ENCODE results near the gene C4orf51.

C4orf51 gene

DNA sequence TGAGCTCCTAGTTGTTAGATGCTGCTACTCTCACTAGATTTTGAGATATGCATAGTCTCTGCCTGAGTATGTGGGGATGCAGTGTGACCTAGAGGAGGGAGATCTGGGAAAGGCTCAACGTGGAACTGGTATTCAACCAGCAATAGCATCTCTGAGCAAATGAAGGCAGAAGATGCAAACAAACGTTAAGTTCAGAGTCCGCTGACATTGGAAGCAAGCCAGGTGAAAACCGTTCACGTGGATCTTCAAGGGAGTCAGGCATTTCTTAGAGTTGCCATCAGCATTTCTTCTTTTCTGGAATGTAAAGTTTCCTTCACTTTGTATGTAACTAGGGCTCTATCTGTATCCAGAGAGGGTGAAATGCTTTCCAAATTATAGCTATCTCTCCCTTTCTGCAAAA, 59.9 kb downstream of the C4orf51 start:
- no peak overlapping the region for H3K9ac ChIP-seq (ENCODE audit: low read length in 5 of 5)
- no peak overlapping the region for H3K4me3 ChIP-seq (ENCODE audit: low read depth in 1 of 5, low read length in 5 of 5)
- H3K27me3 ChIP-seq (ENCODE audit: control insufficient read depth in 5 of 5, insufficient read depth in 4 of 5, low read length in 5 of 5), result peaks cover 0 to 2% (median 0%) of the 10 kb centered on the region in 5 donors
- H3K9me3 ChIP-seq (ENCODE audit: control insufficient read depth in 5 of 5, low read length in 5 of 5), result no peaks in the 10 kb centered on the region
- H3K4me1 ChIP-seq (ENCODE audit: control insufficient read depth in 5 of 5, insufficient read depth in 5 of 5, low read length in 5 of 5), result peaks cover 7 to 21% (median 11%) of the 10 kb centered on the region in 5 donors
- H3K36me3 ChIP-seq (ENCODE audit: control insufficient read depth in 5 of 5, insufficient read depth in 5 of 5, low read length in 5 of 5), result no peaks in the 10 kb centered on the region
- H3K27ac ChIP-seq (ENCODE audit: low read depth, low read length), result no peak overlapping the region

GRCh38 chr4:145740806-145741205, 60.9 kb downstream of the C4orf51 start:
- peaks cover 7 to 11% (median 8%) of the 10 kb centered on the region in 5 donors for H3K4me1 ChIP-seq (ENCODE audit: control insufficient read depth in 5 of 5, insufficient read depth in 5 of 5, low read length in 5 of 5)
- no peaks in the 10 kb centered on the region for H3K9me3 ChIP-seq (ENCODE audit: control insufficient read depth in 5 of 5, low read length in 5 of 5)
- peaks cover 0 to 2% (median 0%) of the 10 kb centered on the region in 5 donors for H3K27me3 ChIP-seq (ENCODE audit: control insufficient read depth in 5 of 5, insufficient read depth in 4 of 5, low read length in 5 of 5)
- no peak overlapping the region for H3K9ac ChIP-seq (ENCODE audit: low read length in 5 of 5)
- no peak overlapping the region for H3K4me3 ChIP-seq (ENCODE audit: low read depth in 1 of 5, low read length in 5 of 5)
- H3K27ac ChIP-seq (ENCODE audit: low read depth, low read length), result no peak overlapping the region
- no peaks in the 10 kb centered on the region for H3K36me3 ChIP-seq (ENCODE audit: control insufficient read depth in 5 of 5, insufficient read depth in 5 of 5, low read length in 5 of 5)

DNA sequence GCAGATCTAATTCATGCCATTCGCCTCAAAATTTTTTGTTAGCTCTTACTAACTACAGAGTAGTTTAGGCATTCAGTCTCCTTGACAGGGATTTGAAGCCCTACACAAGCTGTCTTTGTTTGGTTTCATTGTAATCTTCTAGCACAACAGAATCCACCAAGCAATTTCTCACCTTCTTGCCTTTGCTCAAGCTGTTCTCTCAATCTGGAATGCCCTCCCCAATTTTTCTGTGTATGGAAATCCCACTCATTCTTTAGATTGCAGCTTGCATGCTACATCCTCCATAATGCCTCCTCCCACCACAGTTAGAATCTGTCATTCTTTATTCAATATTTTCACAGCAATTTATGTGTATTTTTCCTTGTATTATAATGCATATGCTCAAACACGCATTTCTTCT, 63.7 kb downstream of the C4orf51 start:
- Histone ChIP-seq H3K27ac (ENCODE audit: low read depth, low read length) (no peak overlapping the region), H3K27me3 (ENCODE audit: control insufficient read depth in 5 of 5, insufficient read depth in 4 of 5, low read length in 5 of 5) (peaks cover 0 to 2% (median 0%) of the 10 kb centered on the region in 5 donors), H3K9me3 (ENCODE audit: control insufficient read depth in 5 of 5, low read length in 5 of 5) (no peaks in the 10 kb centered on the region), H3K36me3 (ENCODE audit: control insufficient read depth in 5 of 5, insufficient read depth in 5 of 5, low read length in 5 of 5) (no peaks in the 10 kb centered on the region), H3K4me1 (ENCODE audit: control insufficient read depth in 5 of 5, insufficient read depth in 5 of 5, low read length in 5 of 5) (no peaks in the 10 kb centered on the region), H3K9ac (ENCODE audit: low read length in 5 of 5) (no peak overlapping the region), H3K4me3 (ENCODE audit: low read depth in 1 of 5, low read length in 5 of 5) (no peak overlapping the region)

GRCh38 chr4:145755802-145756201, 75.9 kb downstream of the C4orf51 start:
- H3K27ac ChIP-seq (ENCODE audit: low read depth, low read length), result no peak overlapping the region
- no peak overlapping the region for H3K9ac ChIP-seq (ENCODE audit: low read length in 5 of 5)

GRCh38 chr4:145756244-145756643, 76.3 kb downstream of the C4orf51 start:
- Histone ChIP-seq H3K27me3 (ENCODE audit: control insufficient read depth in 5 of 5, insufficient read depth in 4 of 5, low read length in 5 of 5) (peaks cover 0 to 2% (median 0%) of the 10 kb centered on the region in 5 donors), H3K9ac (ENCODE audit: low read length in 5 of 5) (no peak overlapping the region), H3K27ac (ENCODE audit: low read depth, low read length) (no peak overlapping the region), H3K9me3 (ENCODE audit: control insufficient read depth in 5 of 5, low read length in 5 of 5) (no peaks in the 10 kb centered on the region), H3K4me3 (ENCODE audit: low read depth in 1 of 5, low read length in 5 of 5) (no peak overlapping the region), H3K4me1 (ENCODE audit: control insufficient read depth in 5 of 5, insufficient read depth in 5 of 5, low read length in 5 of 5) (no peaks in the 10 kb centered on the region), H3K36me3 (ENCODE audit: control insufficient read depth in 5 of 5, insufficient read depth in 5 of 5, low read length in 5 of 5) (peaks cover 0 to 15% (median 14%) of the 10 kb centered on the region in 5 donors)

More at GRCh38 chr4:145755802-145756201, 75.9 kb downstream of the C4orf51 start:
- Histone ChIP-seq H3K36me3 (ENCODE audit: control insufficient read depth in 5 of 5, insufficient read depth in 5 of 5, low read length in 5 of 5) (peaks cover 0 to 11% (median 9%) of the 10 kb centered on the region in 5 donors), H3K27me3 (ENCODE audit: control insufficient read depth in 5 of 5, insufficient read depth in 4 of 5, low read length in 5 of 5) (peaks cover 0 to 2% (median 0%) of the 10 kb centered on the region in 5 donors), H3K4me3 (ENCODE audit: low read depth in 1 of 5, low read length in 5 of 5) (no peak overlapping the region), H3K4me1 (ENCODE audit: control insufficient read depth in 5 of 5, insufficient read depth in 5 of 5, low read length in 5 of 5) (no peaks in the 10 kb centered on the region), H3K9me3 (ENCODE audit: control insufficient read depth in 5 of 5, low read length in 5 of 5) (no peaks in the 10 kb centered on the region)

GRCh38 chr4:145757188-145757587, 77.2 kb downstream of the C4orf51 start:
- H3K4me3 ChIP-seq (ENCODE audit: low read depth in 1 of 5, low read length in 5 of 5), result no peak overlapping the region
- no peak overlapping the region for H3K27ac ChIP-seq (ENCODE audit: low read depth, low read length)
- H3K9me3 ChIP-seq (ENCODE audit: control insufficient read depth in 5 of 5, low read length in 5 of 5), result no peaks in the 10 kb centered on the region
- H3K36me3 ChIP-seq (ENCODE audit: control insufficient read depth in 5 of 5, insufficient read depth in 5 of 5, low read length in 5 of 5), result peaks cover 0 to 21% (median 16%) of the 10 kb centered on the region in 5 donors
- no peaks in the 10 kb centered on the region for H3K27me3 ChIP-seq (ENCODE audit: control insufficient read depth in 5 of 5, insufficient read depth in 4 of 5, low read length in 5 of 5)
- no peaks in the 10 kb centered on the region for H3K4me1 ChIP-seq (ENCODE audit: control insufficient read depth in 5 of 5, insufficient read depth in 5 of 5, low read length in 5 of 5)
- no peak overlapping the region for H3K9ac ChIP-seq (ENCODE audit: low read length in 5 of 5)

DNA sequence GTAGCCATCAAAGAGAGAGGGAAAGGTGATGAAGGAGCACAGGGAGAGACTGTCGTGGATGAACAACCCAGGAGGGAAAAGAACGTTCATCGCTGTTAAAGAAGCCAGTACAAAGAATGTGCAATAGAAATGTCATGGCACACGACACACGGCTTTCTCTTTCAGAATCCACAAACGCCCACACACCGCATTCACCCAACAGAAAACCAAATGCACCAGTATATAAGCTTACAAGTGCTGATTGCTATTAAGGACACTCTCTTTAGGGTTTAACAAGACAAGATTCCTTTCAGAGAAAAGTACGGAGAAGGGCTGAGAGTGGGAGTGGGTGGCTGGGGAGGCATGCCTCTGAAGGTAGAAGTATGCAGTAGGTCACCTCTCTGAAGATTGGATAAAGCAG, 80.2 kb downstream of the C4orf51 start:
- Histone ChIP-seq H3K27ac (ENCODE audit: low read depth, low read length) (no peak overlapping the region), H3K4me3 (ENCODE audit: low read depth in 1 of 5, low read length in 5 of 5) (no peak overlapping the region), H3K36me3 (ENCODE audit: control insufficient read depth in 5 of 5, insufficient read depth in 5 of 5, low read length in 5 of 5) (peaks cover 7 to 46% (median 37%) of the 10 kb centered on the region in 5 donors), H3K9ac (ENCODE audit: low read length in 5 of 5) (no peak overlapping the region), H3K9me3 (ENCODE audit: control insufficient read depth in 5 of 5, low read length in 5 of 5) (no peaks in the 10 kb centered on the region), H3K4me1 (ENCODE audit: control insufficient read depth in 5 of 5, insufficient read depth in 5 of 5, low read length in 5 of 5) (no peaks in the 10 kb centered on the region), H3K27me3 (ENCODE audit: control insufficient read depth in 5 of 5, insufficient read depth in 4 of 5, low read length in 5 of 5) (no peaks in the 10 kb centered on the region)

GRCh38 chr4:145760961-145761929, 81.3 kb downstream of the C4orf51 start:
- Histone ChIP-seq H3K4me1 (ENCODE audit: control insufficient read depth in 5 of 5, insufficient read depth in 5 of 5, low read length in 5 of 5) (no peaks in the 10 kb centered on the region), H3K36me3 (ENCODE audit: control insufficient read depth in 5 of 5, insufficient read depth in 5 of 5, low read length in 5 of 5) (peaks cover 7 to 56% (median 46%) of the 10 kb centered on the region in 5 donors), H3K27ac (ENCODE audit: low read depth, low read length) (no peak overlapping the region), H3K27me3 (ENCODE audit: control insufficient read depth in 5 of 5, insufficient read depth in 4 of 5, low read length in 5 of 5) (no peaks in the 10 kb centered on the region), H3K9ac (ENCODE audit: low read length in 5 of 5) (no peak overlapping the region), H3K9me3 (ENCODE audit: control insufficient read depth in 5 of 5, low read length in 5 of 5) (no peaks in the 10 kb centered on the region), H3K4me3 (ENCODE audit: low read depth in 1 of 5, low read length in 5 of 5) (no peak overlapping the region)

DNA sequence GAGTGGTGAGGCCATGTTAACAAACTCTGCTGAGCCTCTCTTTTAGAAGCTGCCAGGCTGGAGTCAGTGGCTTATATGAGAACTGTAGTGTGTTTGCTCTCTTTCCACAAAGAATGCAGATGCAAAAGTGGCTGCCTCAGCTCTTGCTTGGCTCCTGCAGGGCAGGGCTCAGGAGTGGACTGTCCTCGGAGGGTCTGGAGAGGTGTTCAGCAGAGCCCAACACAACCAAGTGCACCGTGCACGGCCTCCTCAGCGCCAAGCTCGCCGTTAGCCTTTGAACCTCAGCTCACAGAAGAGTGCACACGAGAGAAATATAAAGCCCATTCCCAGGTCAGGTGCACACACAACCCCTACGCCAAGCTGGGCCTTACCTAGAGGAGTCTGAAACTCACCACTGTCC, 82.8 kb downstream of the C4orf51 start:
- Histone ChIP-seq H3K9ac (ENCODE audit: low read length in 5 of 5) (no peak overlapping the region), H3K36me3 (ENCODE audit: control insufficient read depth in 5 of 5, insufficient read depth in 5 of 5, low read length in 5 of 5) (peaks cover 10 to 60% (median 46%) of the 10 kb centered on the region in 5 donors), H3K27ac (ENCODE audit: low read depth, low read length) (no peak overlapping the region)

GRCh38 chr4:145763399-145763798, 83.5 kb downstream of the C4orf51 start:
- H3K36me3 ChIP-seq (ENCODE audit: control insufficient read depth in 5 of 5, insufficient read depth in 5 of 5, low read length in 5 of 5), result peaks cover 10 to 60% (median 46%) of the 10 kb centered on the region in 5 donors
- H3K27ac ChIP-seq (ENCODE audit: low read depth, low read length), result no peak overlapping the region
- no peaks in the 10 kb centered on the region for H3K4me1 ChIP-seq (ENCODE audit: control insufficient read depth in 5 of 5, insufficient read depth in 5 of 5, low read length in 5 of 5)
- no peak overlapping the region for H3K4me3 ChIP-seq (ENCODE audit: low read depth in 1 of 5, low read length in 5 of 5)
- no peaks in the 10 kb centered on the region for H3K9me3 ChIP-seq (ENCODE audit: control insufficient read depth in 5 of 5, low read length in 5 of 5)
- H3K9ac ChIP-seq (ENCODE audit: low read length in 5 of 5), result no peak overlapping the region
- no peaks in the 10 kb centered on the region for H3K27me3 ChIP-seq (ENCODE audit: control insufficient read depth in 5 of 5, insufficient read depth in 4 of 5, low read length in 5 of 5)

More for the DNA sequence above, 82.8 kb downstream of the C4orf51 start:
- Histone ChIP-seq H3K4me3 (ENCODE audit: low read depth in 1 of 5, low read length in 5 of 5) (no peak overlapping the region), H3K27me3 (ENCODE audit: control insufficient read depth in 5 of 5, insufficient read depth in 4 of 5, low read length in 5 of 5) (no peaks in the 10 kb centered on the region), H3K4me1 (ENCODE audit: control insufficient read depth in 5 of 5, insufficient read depth in 5 of 5, low read length in 5 of 5) (no peaks in the 10 kb centered on the region), H3K9me3 (ENCODE audit: control insufficient read depth in 5 of 5, low read length in 5 of 5) (no peaks in the 10 kb centered on the region)
